KBM-7 (cell line): ENCODE measurements around the gene RASGEF1C.

Source experiments
- DNase-seq: peaks from one replicate; pipeline ENCODE4 v3.0.0-alpha.2; 2015
- in situ Hi-C: fragments of 300-500 bp; cut with MboI; formaldehyde crosslinking; loops from 2 replicates; pipeline ENCODE4 v1.14.3; 2020; ENCODE audit warnings: low sequenced_read_pairs, low pct_unique_long_range_greater_than_20kb, mixed read lengths

RASGEF1C gene

GRCh38 chr5:180080486-180081280 lies 128.3 kb downstream of the RASGEF1C start:
- in situ Hi-C loops, result no loop called here
- DNase-seq, result no peak

DNA sequence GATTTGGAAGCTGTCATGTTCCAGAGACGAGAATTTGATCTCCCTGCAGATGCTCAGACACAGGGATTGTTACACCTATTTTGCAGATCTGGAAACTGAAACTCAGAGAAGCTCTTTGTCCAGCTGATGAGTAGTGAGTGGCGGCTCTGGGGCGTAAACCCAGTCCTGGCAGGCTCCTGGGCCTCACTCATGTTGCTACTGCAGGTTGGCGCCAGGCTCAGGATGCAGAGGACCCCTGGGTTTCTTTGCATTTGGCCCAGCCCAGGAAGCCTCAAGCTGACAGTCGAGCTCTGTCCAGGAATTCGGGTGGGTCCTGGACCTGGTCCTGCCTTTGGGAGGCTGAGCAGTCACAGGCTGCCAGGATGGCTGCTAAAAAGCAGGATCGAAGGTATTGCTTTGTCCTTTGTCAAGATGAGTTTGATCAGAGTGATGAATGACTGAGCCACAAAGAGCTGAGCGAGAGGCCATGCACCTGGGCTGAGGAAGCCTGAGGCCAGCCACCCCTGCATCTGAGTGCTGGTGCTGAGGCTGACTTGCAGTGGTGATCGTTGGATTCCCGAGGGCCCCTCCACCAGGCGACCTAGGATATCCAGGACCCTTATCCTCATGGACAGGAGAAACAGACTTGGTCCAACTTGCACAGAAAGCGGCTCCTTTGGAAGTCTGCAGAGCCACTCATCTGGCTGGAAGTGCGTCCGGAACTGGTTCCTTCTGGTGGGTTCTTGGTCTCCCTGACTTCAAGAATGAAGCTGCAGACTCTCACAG lies 129.1 kb downstream of the RASGEF1C start:
- no peak for DNase-seq
- in situ Hi-C loops, result no loop called here

- in situ Hi-C loops, result no loop called here
Measured at GRCh38 chr5:180078348-180078747, 130.7 kb downstream of the RASGEF1C start.

DNA sequence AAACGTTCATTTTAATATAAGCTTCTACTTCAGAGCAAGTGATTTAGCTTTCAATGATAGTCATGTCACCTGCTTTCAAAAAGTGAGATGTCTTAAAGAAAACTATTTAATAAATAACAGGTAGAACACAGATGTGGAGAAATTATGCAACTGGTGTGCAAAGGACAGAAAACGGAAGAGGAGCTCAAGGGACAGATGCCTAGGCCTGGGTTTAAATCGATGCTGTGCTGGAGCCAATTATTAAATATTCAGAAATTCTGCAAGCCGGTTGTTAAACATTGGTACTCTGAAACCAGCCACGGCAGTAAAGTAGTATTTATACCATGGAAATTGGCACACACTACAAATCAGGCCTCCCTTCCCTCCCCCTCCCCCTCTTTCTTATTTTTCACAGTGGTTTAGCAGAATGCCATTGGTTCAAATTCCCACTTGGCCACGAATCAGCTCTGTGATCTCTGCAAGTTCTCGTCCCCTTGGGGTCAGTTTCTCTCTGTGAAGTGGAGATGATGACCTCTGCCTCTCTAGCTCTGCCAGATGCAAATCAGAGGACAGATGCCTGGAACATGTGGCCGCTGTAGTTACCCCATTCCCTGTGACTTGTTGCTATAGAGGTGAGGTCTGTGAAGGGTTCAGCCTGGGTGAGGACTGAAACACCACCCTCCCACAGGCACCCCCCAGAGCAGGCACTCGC lies 131.3 kb downstream of the RASGEF1C start:
- no peak for DNase-seq
- in situ Hi-C loops, result no loop called here

More at GRCh38 chr5:180078348-180078747, 130.7 kb downstream of the RASGEF1C start:
- no peak for DNase-seq

DNA sequence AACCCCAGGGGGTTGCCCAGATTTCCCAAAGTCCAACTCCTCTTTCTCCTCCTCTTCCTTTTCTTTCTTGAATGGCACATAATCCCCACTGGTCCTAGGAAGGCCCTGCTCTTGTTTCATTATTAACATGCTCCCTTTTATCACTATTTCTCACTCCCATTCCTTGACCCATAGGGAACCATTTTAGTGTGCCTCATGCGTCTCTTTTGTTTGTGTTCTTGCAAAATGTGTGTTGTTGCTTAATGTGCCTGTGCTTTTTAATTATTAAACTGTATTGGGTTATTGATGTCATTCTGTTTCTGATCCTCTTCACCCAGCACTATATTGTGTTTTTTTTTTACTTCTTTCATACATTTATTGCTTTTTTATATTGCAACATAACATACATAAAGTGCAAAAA lies 133.3 kb downstream of the RASGEF1C start:
- in situ Hi-C loops, result no loop called here
- DNase-seq, result no peak

GRCh38 chr5:180074462-180074861 lies 134.5 kb downstream of the RASGEF1C start:
- in situ Hi-C loops, result no loop called here
- DNase-seq, result no peak

- DNase-seq, result no peak
- in situ Hi-C loops, result no loop called here
Measured at GRCh38 chr5:180072556-180072955, 136.5 kb downstream of the RASGEF1C start.

GRCh38 chr5:180072256-180072548 lies 136.8 kb downstream of the RASGEF1C start:
- in situ Hi-C loops, result no loop called here
- DNase-seq, result no peak

- in situ Hi-C loops, result no loop called here
- peak; percentile 87 for DNase-seq
Measured at GRCh38 chr5:180071531-180072255, 137.3 kb downstream of the RASGEF1C start, which contains the start of gene RNF130. Gene RNF130, minus strand, starts transcription at chr5:180071759. Its CDS starts 57 bp downstream, at chr5:180071702.

- in situ Hi-C loops, result no loop called here
- peak; percentile 79 for DNase-seq
Measured at GRCh38 chr5:180070756-180071530, 138.1 kb downstream of the RASGEF1C start.

- in situ Hi-C loops, result no loop called here
- DNase-seq, result peak; percentile 95
Measured at GRCh38 chr5:180069589-180070247, 139.3 kb downstream of the RASGEF1C start.

DNA sequence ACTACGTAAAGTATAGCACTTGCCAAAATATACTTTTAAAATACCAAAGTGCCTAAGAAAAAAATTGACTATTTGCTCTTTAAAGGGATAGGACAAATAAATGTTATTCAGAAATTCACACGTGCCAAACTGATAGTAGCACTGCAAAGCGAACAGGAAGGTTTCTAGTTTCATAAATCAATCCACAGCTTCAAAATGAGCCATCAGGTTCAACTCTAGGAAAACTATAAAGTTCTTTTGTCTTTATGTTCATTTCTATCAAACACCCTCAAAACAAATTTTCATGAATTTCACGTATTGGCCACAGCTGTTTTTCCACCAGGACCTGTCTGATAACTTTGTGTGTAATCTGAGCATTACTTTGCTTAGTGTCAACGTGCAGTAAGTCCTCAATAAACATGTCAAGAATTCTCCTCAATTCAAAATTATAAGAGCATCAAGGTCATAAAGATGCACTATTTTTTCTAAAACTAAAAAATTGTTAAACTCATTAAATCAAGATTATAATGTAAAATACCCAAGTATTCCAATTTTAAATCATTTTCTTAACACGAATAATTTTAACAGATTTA lies 140.4 kb downstream of the RASGEF1C start:
- DNase-seq, result no peak
- in situ Hi-C loops, result no loop called here

GRCh38 chr5:180067986-180068385 lies 141.0 kb downstream of the RASGEF1C start:
- in situ Hi-C loops, result no loop called here
- no peak for DNase-seq

- in situ Hi-C loops, result no loop called here
Measured at GRCh38 chr5:180060192-180060591, 148.8 kb downstream of the RASGEF1C start.

GRCh38 chr5:180059326-180059725 lies 149.7 kb downstream of the RASGEF1C start:
- in situ Hi-C loops, result no loop called here
- DNase-seq, result no peak

More at GRCh38 chr5:180060192-180060591, 148.8 kb downstream of the RASGEF1C start:
- DNase-seq, result no peak

DNA sequence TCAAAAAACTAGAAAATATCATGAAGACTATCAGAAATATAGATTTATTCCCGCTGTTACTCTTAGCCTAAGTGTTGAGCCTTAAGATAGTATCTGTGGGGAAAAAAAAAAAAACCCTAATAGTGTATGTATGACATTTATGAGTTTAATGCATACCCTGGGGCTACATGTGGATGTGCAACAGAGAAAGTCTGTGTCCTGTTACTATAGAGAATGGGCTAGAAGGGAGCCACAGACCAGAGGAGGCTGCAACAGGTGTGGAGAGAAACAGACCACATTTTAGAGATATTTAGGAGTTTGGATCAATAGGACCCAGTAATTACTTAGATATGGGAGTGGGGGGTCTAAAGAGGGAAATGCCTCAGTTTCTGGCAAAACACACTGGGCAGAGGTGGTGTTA lies 152.9 kb downstream of the RASGEF1C start:
- DNase-seq, result no peak
- in situ Hi-C loops, result no loop called here

GRCh38 chr5:180054226-180054625 lies 154.8 kb downstream of the RASGEF1C start:
- in situ Hi-C loops, result no loop called here
- DNase-seq, result no peak
